Activated naive CD4-positive, alpha-beta T cell (primary cell): ENCODE data around the gene SPAG5.

ENCODE experiments used
- DNase-seq, 4 experiments: peaks; one replicate each; lab custom pipeline; 2025; lab: John Stamatoyannopoulos, UW

SPAG5 gene

GRCh38 chr17:28547096-28547622 lies 51.7 kb downstream of the SPAG5 start:
- no peak for DNase-seq

- no peak for DNase-seq
Observed at GRCh38 chr17:28545787-28546415, 52.9 kb downstream of the SPAG5 start.

- no peak for DNase-seq
Observed at GRCh38 chr17:28545141-28545503, 53.7 kb downstream of the SPAG5 start.

GRCh38 chr17:28544402-28545140 lies 54.3 kb downstream of the SPAG5 start:
- no peak for DNase-seq

- no peak for DNase-seq
Observed at GRCh38 chr17:28541439-28541838, 57.4 kb downstream of the SPAG5 start.

- no peak for DNase-seq
Observed at GRCh38 chr17:28540231-28540630, 58.6 kb downstream of the SPAG5 start.

GRCh38 chr17:28538296-28538895 lies 60.4 kb downstream of the SPAG5 start:
- DNase-seq = no peak

- DNase-seq = no peak
Observed at GRCh38 chr17:28537219-28537610, 61.6 kb downstream of the SPAG5 start.

GRCh38 chr17:28536532-28537218 lies 62.1 kb downstream of the SPAG5 start:
- no peak for DNase-seq

GRCh38 chr17:28534740-28535375 lies 64.0 kb downstream of the SPAG5 start:
- no peak for DNase-seq

- DNase-seq = no peak
Observed at GRCh38 chr17:28533091-28533807, 65.6 kb downstream of the SPAG5 start.

GRCh38 chr17:28532050-28532960 lies 66.5 kb downstream of the SPAG5 start:
- DNase-seq = no peak

GRCh38 chr17:28530926-28531325 lies 67.9 kb downstream of the SPAG5 start:
- DNase-seq = no peak

GRCh38 chr17:28530250-28530649 lies 68.6 kb downstream of the SPAG5 start:
- DNase-seq = no peak

- no peak for DNase-seq
Observed at GRCh38 chr17:28529013-28529400, 69.8 kb downstream of the SPAG5 start.

GRCh38 chr17:28528327-28529012 lies 70.4 kb downstream of the SPAG5 start:
- DNase-seq = no peak

GRCh38 chr17:28527859-28528258 lies 71.0 kb downstream of the SPAG5 start:
- DNase-seq = no peak
